SK-N-MC (cell line): Measurements from ENCODE around the gene MLIP.

Source experiments
- DNase-seq: peaks from one replicate; pipeline ENCODE4 v3.0.0-alpha.2; 2011; ENCODE audit warnings: low read depth, low spot score
- H3K27ac ChIP-seq: fragments of 200-600 bp; sonication (generic); 2 replicates; pipeline ENCODE4 v1.5.1; 2016; ENCODE audit warnings: mixed run types
- H3K36me3 ChIP-seq: fragments of 200-600 bp; sonication (generic); 2 replicates; pipeline ENCODE4 v1.6.1; 2017; ENCODE audit warnings: antibody characterized with exemption, low read length, mixed read lengths; ENCODE audit not compliant: insufficient read depth
- H3K4me3 ChIP-seq: fragments of 200-600 bp; sonication (generic); 2 replicates; pipeline ENCODE4 v1.5.1; 2016
- H3K9ac ChIP-seq: fragments of 200-600 bp; sonication (generic); 2 replicates; pipeline ENCODE4 v1.8.0; 2017; ENCODE audit warnings: mixed run types, mixed read lengths; ENCODE audit not compliant: insufficient read length
- H3K9me3 ChIP-seq: fragments of 200-600 bp; sonication (generic); 2 replicates; pipeline ENCODE4 v1.6.1; 2017; ENCODE audit warnings: low read depth, mild to moderate bottlenecking, antibody characterized with exemption, low read length, moderate library complexity, mixed read lengths
- EZH2 ChIP-seq: fragments of 200-600 bp; sonication (generic); IDR thresholded peaks from one replicate; pipeline ENCODE4 v1.6.1; 2017; ENCODE audit warnings: antibody characterized with exemption
- FOXP2 ChIP-seq: optimal IDR thresholded peaks from 2 replicates; pipeline ENCODE3; 2011; ENCODE audit warnings: mild to moderate bottlenecking, moderate library complexity; ENCODE audit not compliant: insufficient read depth; ENCODE audit errors: extremely low read length, control extremely low read depth
- POLR2AphosphoS5 ChIP-seq: IDR thresholded peaks from 2 replicates; pipeline ENCODE4 v1.6.1; 2012; ENCODE audit warnings: mild to moderate bottlenecking, low read depth, low read length, borderline replicate concordance

MLIP gene

GRCh38 chr6:54214286-54214685 lies 103.0 kb downstream of the MLIP start:
- no peak overlapping the region for H3K27ac ChIP-seq
- H3K9me3 ChIP-seq: no peaks in the 10 kb centered on the region
- H3K36me3 ChIP-seq: no peaks in the 10 kb centered on the region
- H3K9ac ChIP-seq: no peak overlapping the region
- TF ChIP-seq EZH2 (no peak), POLR2AphosphoS5 (no peak), FOXP2 (no peak)
- no peak overlapping the region for H3K4me3 ChIP-seq
- DNase-seq: no peak

- H3K27ac ChIP-seq: no peak overlapping the region
- no peak overlapping the region for H3K9ac ChIP-seq
- no peaks in the 10 kb centered on the region for H3K36me3 ChIP-seq
- DNase-seq: no peak
- no peak for TF ChIP-seq FOXP2
- no peaks in the 10 kb centered on the region for H3K9me3 ChIP-seq
- H3K4me3 ChIP-seq: no peak overlapping the region
Observed at GRCh38 chr6:54216336-54216735, 105.1 kb downstream of the MLIP start.

- Histone ChIP-seq H3K9ac (no peak overlapping the region), H3K9me3 (no peaks in the 10 kb centered on the region), H3K36me3 (no peaks in the 10 kb centered on the region), H3K27ac (no peak overlapping the region), H3K4me3 (no peak overlapping the region)
- TF ChIP-seq POLR2AphosphoS5 (no peak), EZH2 (no peak), FOXP2 (no peak)
- DNase-seq: no peak
Observed at GRCh38 chr6:54217018-54217417, 105.8 kb downstream of the MLIP start.

- no peak for TF ChIP-seq EZH2
- TF ChIP-seq FOXP2: no peak
- TF ChIP-seq POLR2AphosphoS5: no peak
- no peak for DNase-seq
Observed at GRCh38 chr6:54222217-54222616, 111.0 kb downstream of the MLIP start.

GRCh38 chr6:54232703-54233102 lies 121.5 kb downstream of the MLIP start:
- Histone ChIP-seq H3K4me3 (no peak overlapping the region), H3K36me3 (no peaks in the 10 kb centered on the region), H3K9ac (no peak overlapping the region), H3K9me3 (no peaks in the 10 kb centered on the region), H3K27ac (no peak overlapping the region)
- TF ChIP-seq EZH2: no peak
- no peak for TF ChIP-seq POLR2AphosphoS5
- no peak for TF ChIP-seq FOXP2
- DNase-seq: no peak

More at GRCh38 chr6:54222217-54222616, 111.0 kb downstream of the MLIP start:
- Histone ChIP-seq H3K9me3 (peaks cover 6% of the 10 kb centered on the region; the same call in 1 of the 2 replicates), H3K4me3 (no peak overlapping the region), H3K9ac (no peak overlapping the region), H3K27ac (no peak overlapping the region), H3K36me3 (no peaks in the 10 kb centered on the region)

GRCh38 chr6:54234539-54234938 lies 123.3 kb downstream of the MLIP start:
- no peak for DNase-seq
- H3K9me3 ChIP-seq: no peaks in the 10 kb centered on the region
- TF ChIP-seq EZH2 (no peak), POLR2AphosphoS5 (no peak), FOXP2 (no peak)

GRCh38 chr6:54236984-54237383 lies 125.7 kb downstream of the MLIP start:
- no peak for DNase-seq
- Histone ChIP-seq H3K36me3 (no peaks in the 10 kb centered on the region), H3K9me3 (no peaks in the 10 kb centered on the region), H3K27ac (no peak overlapping the region), H3K9ac (no peak overlapping the region), H3K4me3 (no peak overlapping the region)
- TF ChIP-seq FOXP2 (no peak), POLR2AphosphoS5 (no peak), EZH2 (no peak)

More at GRCh38 chr6:54234539-54234938, 123.3 kb downstream of the MLIP start:
- Histone ChIP-seq H3K9ac (no peak overlapping the region), H3K27ac (no peak overlapping the region), H3K4me3 (no peak overlapping the region), H3K36me3 (no peaks in the 10 kb centered on the region)

GRCh38 chr6:54238396-54238795 lies 127.2 kb downstream of the MLIP start:
- Histone ChIP-seq H3K36me3 (no peaks in the 10 kb centered on the region), H3K9me3 (no peaks in the 10 kb centered on the region), H3K9ac (no peak overlapping the region), H3K27ac (peak overlapping the region; percentile 93), H3K4me3 (peak overlapping the region; percentile 50)
- TF ChIP-seq POLR2AphosphoS5: peak; percentile 45; the same call in 1 of the 2 replicates
- peak; percentile 87 for TF ChIP-seq FOXP2
- no peak for TF ChIP-seq EZH2
- peak; percentile 81 for DNase-seq

GRCh38 chr6:54243699-54244098 lies 132.5 kb downstream of the MLIP start:
- Histone ChIP-seq H3K9ac (no peak overlapping the region), H3K36me3 (no peaks in the 10 kb centered on the region), H3K9me3 (no peaks in the 10 kb centered on the region), H3K27ac (no peak overlapping the region), H3K4me3 (no peak overlapping the region)
- TF ChIP-seq EZH2 (no peak), POLR2AphosphoS5 (no peak), FOXP2 (no peak)
- DNase-seq: no peak
